ENCODE results near the gene AATK. TPM values are rescaled to one million over a fixed set of nuclear protein-coding genes. Genes with fewer than 3 reads are reported as not detected.

AATK gene
- total RNA-seq, 1 donor from 2014 or later, result 0.67 TPM

DNA sequence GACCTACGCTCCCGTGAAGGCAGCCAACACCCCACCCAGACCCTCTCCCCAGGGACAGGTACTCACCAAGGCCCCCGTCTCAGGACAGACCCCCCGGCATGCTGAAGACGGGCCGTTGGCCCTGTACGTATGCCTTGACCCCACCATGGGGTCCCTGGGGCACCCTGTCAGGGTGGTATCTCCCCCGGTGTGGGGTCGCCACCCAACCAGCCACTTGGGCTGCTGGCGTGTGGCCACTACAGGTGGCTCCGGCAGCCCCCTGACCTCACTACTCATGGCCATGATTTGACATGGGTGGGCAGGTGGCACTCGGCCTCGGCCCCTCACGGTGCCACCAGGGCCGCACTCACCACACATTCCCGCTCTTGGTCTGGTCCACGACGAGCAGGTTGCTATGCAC is 41.6 kb downstream of the AATK start:
- no peaks in the 10 kb centered on the region for H3K9me3 Mint-ChIP-seq (ENCODE audit: low read depth)
- DNase-seq (ENCODE audit: low spot score), result no peak
- H3K27ac Mint-ChIP-seq (ENCODE audit: unreplicated experiment), result no peak overlapping the region
- no peaks in the 10 kb centered on the region for H3K27me3 Mint-ChIP-seq (ENCODE audit: low read depth)
- peaks cover 2% of the 10 kb centered on the region for H3K4me1 Mint-ChIP-seq (ENCODE audit: low read depth)
- no peaks in the 10 kb centered on the region for H3K36me3 Mint-ChIP-seq (ENCODE audit: low read depth)
- TF ChIP-seq, protein P1, sequence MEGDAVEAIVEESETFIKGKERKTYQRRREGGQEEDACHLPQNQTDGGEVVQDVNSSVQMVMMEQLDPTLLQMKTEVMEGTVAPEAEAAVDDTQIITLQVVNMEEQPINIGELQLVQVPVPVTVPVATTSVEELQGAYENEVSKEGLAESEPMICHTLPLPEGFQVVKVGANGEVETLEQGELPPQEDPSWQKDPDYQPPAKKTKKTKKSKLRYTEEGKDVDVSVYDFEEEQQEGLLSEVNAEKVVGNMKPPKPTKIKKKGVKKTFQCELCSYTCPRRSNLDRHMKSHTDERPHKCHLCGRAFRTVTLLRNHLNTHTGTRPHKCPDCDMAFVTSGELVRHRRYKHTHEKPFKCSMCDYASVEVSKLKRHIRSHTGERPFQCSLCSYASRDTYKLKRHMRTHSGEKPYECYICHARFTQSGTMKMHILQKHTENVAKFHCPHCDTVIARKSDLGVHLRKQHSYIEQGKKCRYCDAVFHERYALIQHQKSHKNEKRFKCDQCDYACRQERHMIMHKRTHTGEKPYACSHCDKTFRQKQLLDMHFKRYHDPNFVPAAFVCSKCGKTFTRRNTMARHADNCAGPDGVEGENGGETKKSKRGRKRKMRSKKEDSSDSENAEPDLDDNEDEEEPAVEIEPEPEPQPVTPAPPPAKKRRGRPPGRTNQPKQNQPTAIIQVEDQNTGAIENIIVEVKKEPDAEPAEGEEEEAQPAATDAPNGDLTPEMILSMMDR (IDR thresholded peaks at IDR 0.05), result no peak
- H3K4me3 Mint-ChIP-seq (ENCODE audit: unreplicated experiment), result no peak overlapping the region

DNA sequence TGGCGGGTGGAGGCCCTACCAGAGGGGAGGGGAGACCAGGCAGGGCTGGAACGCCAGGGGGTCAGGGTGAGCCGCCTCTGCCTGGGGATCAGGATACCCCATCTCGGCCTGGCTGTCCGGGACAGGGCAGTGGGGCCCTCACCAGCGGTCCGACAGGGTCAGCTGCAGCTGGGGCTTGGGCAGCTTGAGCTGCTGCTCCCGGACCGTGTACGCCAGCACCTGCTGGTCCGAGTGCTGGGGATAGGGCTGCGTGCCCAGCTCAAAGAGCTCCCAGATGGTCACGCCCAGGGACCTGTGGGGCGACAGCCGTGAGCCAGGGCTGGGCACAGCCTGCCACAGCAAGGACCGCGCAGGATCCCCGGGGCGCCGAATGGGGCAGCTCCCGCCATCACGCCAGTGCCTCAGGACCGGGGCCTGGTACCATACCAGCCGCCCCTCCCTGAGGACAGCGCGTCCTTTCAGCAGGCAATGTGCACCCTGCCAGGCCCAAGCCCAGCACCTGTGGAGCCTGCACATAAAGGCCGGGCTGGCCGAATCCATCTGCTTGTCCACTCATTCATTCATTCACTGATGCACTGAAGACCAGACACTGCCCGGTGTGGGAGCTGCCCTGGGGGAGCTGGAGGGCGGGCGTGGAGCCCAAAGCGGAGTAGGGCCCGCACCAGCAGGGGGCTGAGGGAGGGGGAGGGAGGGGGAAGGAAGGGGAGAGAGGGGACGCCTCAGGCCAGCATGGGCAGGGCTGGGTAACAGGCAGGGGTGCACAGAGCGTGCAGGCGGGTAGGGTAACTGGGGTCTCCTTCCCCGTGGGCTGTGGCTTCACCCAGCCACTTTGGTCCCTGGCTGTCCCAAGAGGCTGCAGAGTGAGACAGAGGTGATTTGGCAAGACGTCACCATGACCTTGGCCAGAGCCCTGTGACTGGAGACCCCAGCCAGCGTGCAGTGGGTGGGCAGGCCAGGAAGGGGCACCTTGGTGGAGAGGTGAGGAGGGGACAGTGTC is 42.7 kb downstream of the AATK start:
- DNase-seq (ENCODE audit: low spot score), result no peak
- H3K9me3 Mint-ChIP-seq (ENCODE audit: low read depth), result no peaks in the 10 kb centered on the region
- TF ChIP-seq, protein P1 (IDR thresholded peaks at IDR 0.05), result no peak

DNA sequence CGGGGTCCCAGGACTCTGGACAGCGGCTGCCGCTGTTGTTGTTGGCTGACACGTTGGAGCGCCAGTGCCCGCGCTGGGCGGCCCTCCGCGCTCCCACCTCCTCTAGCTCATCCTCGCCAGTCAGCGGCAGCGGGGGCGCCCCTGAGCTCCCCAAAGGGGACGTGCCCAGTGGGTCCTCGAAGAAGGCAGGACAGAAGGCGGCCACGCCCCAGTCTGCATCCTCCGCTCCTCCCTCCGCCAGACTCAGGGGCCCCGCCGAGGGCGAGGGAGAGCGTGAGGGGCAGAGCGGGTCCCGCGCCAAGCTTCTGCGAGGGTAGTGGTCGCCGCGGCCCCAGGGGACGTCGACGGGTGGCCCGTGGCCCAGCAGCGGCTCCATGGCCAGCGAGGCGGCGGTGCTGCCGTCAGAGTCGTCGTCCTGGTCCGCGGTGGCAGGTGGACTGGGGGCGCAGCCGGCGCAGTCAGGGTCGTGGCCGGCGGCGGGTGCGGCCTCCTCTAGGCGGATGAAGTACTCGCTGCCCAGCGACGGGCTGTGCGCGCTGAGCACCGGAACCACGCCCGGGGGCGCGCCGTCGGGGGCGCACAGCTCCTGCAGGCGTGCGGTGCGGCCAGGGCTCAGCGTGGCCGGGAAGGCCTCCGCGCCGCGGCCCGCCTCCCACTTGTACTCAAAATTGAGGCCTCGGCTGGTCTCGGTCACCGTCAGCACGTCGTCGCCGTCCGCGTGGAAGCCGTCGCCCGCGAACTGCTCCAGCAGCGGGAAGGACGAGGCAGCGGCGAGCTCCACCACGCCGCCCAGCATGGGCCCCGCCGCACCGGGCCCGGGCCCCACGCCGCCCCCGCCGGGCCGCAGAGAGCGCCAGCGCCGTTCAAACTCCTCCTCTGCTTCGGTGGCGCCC is 43.9 kb downstream of the AATK start:
- TF ChIP-seq, protein P1 (IDR thresholded peaks at IDR 0.05), result no peak
- Mint-ChIP-seq H3K4me3 (ENCODE audit: unreplicated experiment) (no peak overlapping the region), H3K36me3 (ENCODE audit: low read depth) (no peaks in the 10 kb centered on the region), H3K9me3 (ENCODE audit: low read depth) (no peaks in the 10 kb centered on the region), H3K27ac (ENCODE audit: unreplicated experiment) (no peak overlapping the region), H3K27me3 (ENCODE audit: low read depth) (no peaks in the 10 kb centered on the region), H3K4me1 (ENCODE audit: low read depth) (peaks cover 9% of the 10 kb centered on the region)
- no peak for DNase-seq (ENCODE audit: low spot score)

More for the DNA sequence above, 42.7 kb downstream of the AATK start:
- peaks cover 6% of the 10 kb centered on the region for H3K4me1 Mint-ChIP-seq (ENCODE audit: low read depth)
- H3K27ac Mint-ChIP-seq (ENCODE audit: unreplicated experiment), result no peak overlapping the region
- no peak overlapping the region for H3K4me3 Mint-ChIP-seq (ENCODE audit: unreplicated experiment)
- no peaks in the 10 kb centered on the region for H3K27me3 Mint-ChIP-seq (ENCODE audit: low read depth)
- no peaks in the 10 kb centered on the region for H3K36me3 Mint-ChIP-seq (ENCODE audit: low read depth)

DNA sequence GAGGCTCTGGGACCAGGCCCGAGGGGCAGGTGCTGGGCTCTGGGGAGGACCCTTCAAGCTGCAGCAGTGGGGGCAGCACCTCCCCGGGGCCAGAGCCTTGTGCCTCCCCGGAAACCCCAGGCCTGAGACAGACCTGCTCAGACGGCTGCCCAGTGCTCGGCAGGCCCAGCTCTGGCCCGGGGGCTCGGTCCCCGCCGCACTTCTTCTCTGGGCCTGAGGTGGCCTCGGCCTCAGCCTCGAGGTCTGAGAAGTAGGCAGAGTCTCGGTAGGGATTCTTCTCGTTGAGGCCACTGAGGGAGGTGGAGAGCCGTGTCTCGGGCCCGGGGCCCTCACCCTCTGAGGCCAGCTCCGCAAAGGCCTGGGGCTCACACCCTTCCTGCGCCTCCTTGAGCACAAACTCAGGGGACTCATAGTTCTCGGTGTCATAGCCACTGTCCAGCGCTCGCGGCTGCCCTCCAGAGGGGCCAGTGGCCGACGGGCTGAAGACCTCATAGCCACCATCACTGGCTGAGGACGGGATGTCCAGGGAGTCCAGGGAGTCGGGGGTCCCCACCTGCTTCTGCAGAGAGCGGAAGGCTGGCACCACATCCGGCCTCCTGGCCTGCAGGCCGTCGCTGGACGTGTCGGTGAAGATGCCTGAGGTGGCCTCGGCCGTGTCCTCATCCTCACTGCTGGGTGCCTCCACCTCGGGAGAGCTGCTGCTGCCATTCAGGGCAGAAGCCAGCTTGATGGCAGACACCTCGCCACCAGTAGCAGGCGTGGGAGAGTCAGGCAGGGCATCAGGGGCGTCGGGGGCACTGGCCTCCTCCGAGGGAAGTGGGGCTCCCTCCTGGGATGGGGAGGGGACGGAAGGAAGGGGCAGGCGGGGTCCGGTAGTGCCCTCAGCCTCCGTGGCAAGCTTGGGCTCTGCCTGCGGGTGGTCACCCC is 45.1 kb downstream of the AATK start:
- no peaks in the 10 kb centered on the region for H3K9me3 Mint-ChIP-seq (ENCODE audit: low read depth)
- H3K27ac Mint-ChIP-seq (ENCODE audit: unreplicated experiment), result no peak overlapping the region
- no peaks in the 10 kb centered on the region for H3K27me3 Mint-ChIP-seq (ENCODE audit: low read depth)
- H3K4me1 Mint-ChIP-seq (ENCODE audit: low read depth), result peaks cover 9% of the 10 kb centered on the region
- DNase-seq (ENCODE audit: low spot score), result no peak
- no peaks in the 10 kb centered on the region for H3K36me3 Mint-ChIP-seq (ENCODE audit: low read depth)
- H3K4me3 Mint-ChIP-seq (ENCODE audit: unreplicated experiment), result no peak overlapping the region
- TF ChIP-seq, protein P1 (IDR thresholded peaks at IDR 0.05), result no peak
